Left ventricle myocardium inferior (tissue), 1 donor: ENCODE measurements around the gene LCE4A. TPM values are rescaled to one million over a fixed set of nuclear protein-coding genes. Genes with fewer than 3 reads are reported as not detected.

Experiments
- DNase-seq: peaks from one replicate; pipeline ENCODE4 v3.0.0-alpha.2; 2020
- H3K27ac ChIP-seq: fragments of 200-600 bp; replicated peaks from 2 replicates; pipeline ENCODE4 v1.8.0; 2021
- H3K27me3 ChIP-seq: fragments of 200-600 bp; 2 replicates; pipeline ENCODE4 v1.8.0; 2021; ENCODE audit warnings: low read depth
- H3K36me3 ChIP-seq: fragments of 200-600 bp; 2 replicates; pipeline ENCODE4 v1.8.0; 2021
- H3K4me1 ChIP-seq: fragments of 200-600 bp; 2 replicates; pipeline ENCODE4 v1.8.0; 2021
- H3K4me3 ChIP-seq: fragments of 200-600 bp; 2 replicates; pipeline ENCODE4 v1.8.0; 2021; ENCODE audit warnings: mild to moderate bottlenecking, moderate library complexity
- H3K9me3 ChIP-seq: fragments of 200-600 bp; replicated peaks from 2 replicates; pipeline ENCODE4 v1.8.0; 2021
- CTCF ChIP-seq: fragments of 200-600 bp; IDR thresholded peaks from 2 replicates; pipeline ENCODE4 v1.8.0; 2021; ENCODE audit warnings: antibody characterized with exemption, mild to moderate bottlenecking, borderline replicate concordance
- intact Hi-C: fragments of 100-400 bp; cut with micrococcal nuclease; formaldehyde crosslinking; loops from one replicate; pipeline ENCODE4 v1.11.0; 2022
- total RNA-seq: library from RNA; stranded (reverse); fragmentation: NEBNext Ultra II Directional; extraction: Animal tissue kit (Norgen Biotek cat#: 25700); gene quantifications from one replicate; pipeline ENCODE4 v1.2.1, GENCODE V29; 2021
- donor health status: DM: no; HTN: yes; CAD: no; lungs with severe emphysema.

LCE4A gene
- total RNA-seq, 1 donor from 2014 or later = not detected

DNA sequence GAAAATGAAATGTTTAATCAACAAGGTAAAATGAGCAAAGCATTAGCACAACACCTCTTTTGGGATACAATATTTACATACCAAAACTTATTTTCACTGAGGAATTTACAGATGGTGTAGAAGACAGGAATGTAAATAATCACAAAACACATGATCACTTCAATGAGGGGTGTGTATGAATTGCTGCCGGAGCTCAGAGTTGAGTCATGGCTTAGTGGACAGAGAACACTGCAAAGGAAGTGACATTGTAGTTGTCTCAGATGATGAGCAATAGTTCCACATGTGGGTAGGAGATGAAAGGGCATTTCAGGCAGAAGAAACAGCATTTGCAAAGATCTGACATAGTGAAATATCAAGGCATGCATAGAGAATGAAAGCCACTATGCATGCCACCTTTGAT, 44.3 kb downstream of the LCE4A start:
- H3K36me3 ChIP-seq = no peaks in the 10 kb centered on the region

DNA sequence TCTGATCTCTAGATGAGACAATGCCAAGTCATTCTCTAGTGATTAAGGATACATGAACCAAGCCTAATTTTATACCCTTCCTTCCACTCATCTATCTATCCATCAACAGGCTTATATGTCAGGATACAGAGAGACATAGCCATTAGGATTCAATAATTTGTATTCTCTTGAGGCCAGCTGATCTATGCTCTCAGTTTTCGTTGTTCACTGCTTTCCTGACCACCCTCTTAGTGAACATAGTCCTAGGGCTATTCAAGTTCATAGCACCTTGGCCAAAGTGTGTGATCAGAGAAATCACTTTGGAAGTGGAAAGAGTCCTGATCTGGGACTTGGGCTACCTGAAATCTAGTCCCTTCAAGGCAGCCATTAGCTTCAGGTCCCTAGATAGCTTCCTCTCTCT, 45.6 kb downstream of the LCE4A start:
- Histone ChIP-seq H3K9me3 (no peaks in the 10 kb centered on the region), H3K4me1 (no peaks in the 10 kb centered on the region), H3K27ac (no peak overlapping the region), H3K36me3 (no peaks in the 10 kb centered on the region), H3K27me3 (peaks cover 24% of the 10 kb centered on the region), H3K4me3 (no peak overlapping the region)
- intact Hi-C loops = no loop called here
- no peak for TF ChIP-seq CTCF
- no peak for DNase-seq

More for the DNA sequence above, 44.3 kb downstream of the LCE4A start:
- H3K27me3 ChIP-seq = peaks cover 24% of the 10 kb centered on the region
- no peak overlapping the region for H3K27ac ChIP-seq
- DNase-seq = no peak
- H3K4me1 ChIP-seq = no peaks in the 10 kb centered on the region
- H3K4me3 ChIP-seq = no peak overlapping the region
- no peak for TF ChIP-seq CTCF
- H3K9me3 ChIP-seq = no peaks in the 10 kb centered on the region
- intact Hi-C loops = no loop called here

GRCh38 chr1:152756872-152757271, 48.9 kb downstream of the LCE4A start:
- TF ChIP-seq CTCF = no peak
- DNase-seq = no peak
- Histone ChIP-seq H3K4me3 (no peak overlapping the region), H3K27ac (no peak overlapping the region), H3K36me3 (no peaks in the 10 kb centered on the region), H3K27me3 (peaks cover 8% of the 10 kb centered on the region), H3K9me3 (no peaks in the 10 kb centered on the region), H3K4me1 (no peaks in the 10 kb centered on the region)
- intact Hi-C loops = no loop called here

DNA sequence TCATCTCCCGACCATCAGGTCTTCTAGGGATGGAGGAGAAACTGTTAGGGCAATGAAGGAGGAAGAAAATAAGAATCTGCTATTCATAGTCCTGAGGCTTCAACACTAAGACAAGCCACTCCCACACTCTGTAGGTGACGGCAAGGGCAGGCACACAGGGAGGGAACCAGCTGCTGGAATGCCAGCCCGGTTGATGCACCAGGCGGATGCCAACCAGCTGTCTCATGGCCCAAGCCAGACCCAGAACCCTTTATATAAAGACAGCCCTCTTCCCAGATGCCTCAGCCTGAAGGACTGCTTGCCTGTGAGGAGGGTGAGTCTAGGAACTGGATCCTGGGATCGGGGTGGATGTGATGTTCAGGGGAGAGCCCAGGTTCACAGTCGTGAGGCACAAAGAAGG, 49.8 kb downstream of the LCE4A start, which contains the start of gene KPRP:
Gene KPRP (plus strand): TSS at position 279 of the 400 bp plus-strand sequence. CDS start 1,564 bp downstream, outside the sequence.
- no peak for DNase-seq
- no peaks in the 10 kb centered on the region for H3K9me3 ChIP-seq
- no peaks in the 10 kb centered on the region for H3K4me1 ChIP-seq
- no peak within 1 kb of the TSS for H3K4me3 ChIP-seq
- peaks cover 8% of the 10 kb centered on the region for H3K27me3 ChIP-seq
- no peak for TF ChIP-seq CTCF
- H3K36me3 ChIP-seq = no peaks in the 10 kb centered on the region
- H3K27ac ChIP-seq = no peak within 1 kb of the TSS
- intact Hi-C loops = no loop called here

DNA sequence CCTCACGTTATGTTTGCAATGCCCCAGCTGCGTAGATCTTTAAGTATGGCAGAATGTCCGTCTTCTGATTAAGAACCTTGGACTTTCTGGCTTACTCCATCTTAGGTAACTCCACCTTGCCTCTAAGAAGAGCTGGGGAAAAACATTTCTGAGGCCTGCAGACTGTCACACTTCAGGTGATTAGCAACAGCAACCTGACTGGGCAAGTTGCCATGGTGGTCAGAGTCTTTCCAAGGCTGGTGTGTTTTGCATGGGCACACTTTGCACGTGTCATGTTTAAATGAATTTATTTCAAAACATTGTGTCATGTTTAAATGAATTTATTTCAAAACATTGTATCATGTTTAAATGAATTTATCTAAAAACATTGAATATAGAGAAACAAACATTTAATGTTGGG, 50.7 kb downstream of the LCE4A start:
- intact Hi-C loops = no loop called here
- Histone ChIP-seq H3K4me3 (no peak overlapping the region), H3K4me1 (no peaks in the 10 kb centered on the region), H3K27ac (no peak overlapping the region), H3K36me3 (no peaks in the 10 kb centered on the region), H3K9me3 (no peaks in the 10 kb centered on the region), H3K27me3 (peaks cover 8% of the 10 kb centered on the region)
- no peak for TF ChIP-seq CTCF
- no peak for DNase-seq

Other genes starting within 250 kb of the LCE4A start
- not detected for gene LCE5A, start 197.4 kb upstream of the LCE4A start, total RNA-seq
- gene CRCT1, start 193.7 kb upstream of the LCE4A start, total RNA-seq = not detected
- not detected for gene LCE3E, start 141.4 kb upstream of the LCE4A start, total RNA-seq
- gene LCE3D, start 127.6 kb upstream of the LCE4A start, total RNA-seq = not detected
- gene LCE3C, start 107.9 kb upstream of the LCE4A start, total RNA-seq = not detected
- gene LCE3B, start 94.3 kb upstream of the LCE4A start, total RNA-seq = not detected
- not detected for gene LCE3A, start 85.1 kb upstream of the LCE4A start, total RNA-seq
- not detected for gene LCE2D, start 44.8 kb upstream of the LCE4A start, total RNA-seq
- not detected for gene LCE2C, start 32.9 kb upstream of the LCE4A start, total RNA-seq
- not detected for gene LCE2B, start 22.0 kb upstream of the LCE4A start, total RNA-seq
- not detected for gene LCE2A, start 9.8 kb upstream of the LCE4A start, total RNA-seq
- gene KPRP, start 49.9 kb downstream of the LCE4A start, total RNA-seq = not detected
- gene LCE1F, start 67.0 kb downstream of the LCE4A start, total RNA-seq = not detected
- not detected for gene LCE1E, start 78.1 kb downstream of the LCE4A start, total RNA-seq
- gene LCE1D, start 88.6 kb downstream of the LCE4A start, total RNA-seq = not detected
- gene LCE1C, start 98.5 kb downstream of the LCE4A start, total RNA-seq = not detected
- not detected for gene LCE1B, start 103.8 kb downstream of the LCE4A start, total RNA-seq
- gene LCE1A, start 119.3 kb downstream of the LCE4A start, total RNA-seq = not detected
- gene LCE6A, start 134.7 kb downstream of the LCE4A start, total RNA-seq = not detected
- gene LCE7A, start 151.8 kb downstream of the LCE4A start, total RNA-seq = not detected
- not detected for gene SMCP, start 170.2 kb downstream of the LCE4A start, total RNA-seq
- not detected for gene IVL, start 200.4 kb downstream of the LCE4A start, total RNA-seq
- gene SPRR5, start 239.0 kb downstream of the LCE4A start, total RNA-seq = not detected